ENCODE data around the gene DNM3. TPM values are rescaled to one million over a fixed set of nuclear protein-coding genes. Genes with fewer than 3 reads are reported as not detected.

Gene DNM3
- total and polyA plus RNA-seq, 12 donors: 7.2 to 78.6 (median 18.4) TPM

DNA sequence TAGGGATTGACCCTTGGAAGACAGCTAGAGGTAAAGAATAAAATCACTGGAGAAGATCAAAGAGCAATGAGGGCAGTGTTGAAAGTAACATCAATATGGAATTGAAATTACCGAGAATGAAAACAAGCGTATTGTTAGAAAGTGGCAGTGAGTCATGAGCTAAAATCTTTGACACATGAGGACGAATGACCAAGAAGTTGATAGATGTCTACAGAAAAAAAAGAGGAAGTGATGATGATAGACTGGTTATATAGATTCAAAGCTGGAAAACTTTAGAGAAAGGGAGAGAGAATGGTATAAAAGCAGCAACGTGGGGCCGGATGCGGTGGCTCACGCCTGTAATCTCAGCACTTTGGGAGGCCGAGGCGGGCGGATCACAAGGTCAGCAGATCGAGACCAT lies 12.5 kb upstream of the DNM3 start:
- WGBS, 4 donors: 87 to 93% (median 90%) methylated on average over 11 of the region's 11 CpGs
- intact Hi-C loops (cut with DNase I): no loop called here

DNA sequence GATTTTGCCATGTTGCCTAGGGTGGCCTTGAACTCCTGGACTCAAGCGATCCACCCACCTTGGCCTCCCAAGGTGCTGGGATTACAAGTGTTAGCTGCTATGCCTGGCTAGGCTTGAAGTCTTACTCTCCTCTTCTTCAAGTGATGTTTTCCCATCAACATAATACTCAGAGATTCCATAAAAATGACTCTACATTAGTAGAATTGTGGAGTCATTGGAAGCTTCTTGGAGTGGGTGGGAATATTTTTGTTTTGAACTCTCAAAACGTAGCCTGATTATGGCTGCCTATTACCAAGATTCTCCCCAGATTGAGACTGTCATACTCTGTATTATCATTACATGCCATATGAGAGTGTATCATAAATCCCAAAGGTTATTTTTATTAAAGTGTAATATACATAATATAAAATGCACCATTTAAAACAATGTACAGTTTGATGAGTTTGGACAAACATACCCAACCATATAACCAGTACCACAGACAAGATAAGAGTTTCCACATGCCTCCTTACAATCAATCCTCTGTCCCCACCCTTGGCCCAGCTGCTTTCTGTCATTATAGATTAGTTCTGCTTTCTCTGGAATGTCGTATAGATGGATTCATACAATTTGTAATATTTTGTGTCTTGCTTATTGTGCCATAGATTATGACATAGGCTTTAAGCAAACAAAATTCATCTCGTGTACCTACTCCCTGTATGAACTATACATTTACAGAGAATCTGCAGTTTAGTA lies 8.0 kb upstream of the DNM3 start:
- Histone ChIP-seq H3K4me3 (no peak overlapping the region), H3K27ac (no peak overlapping the region), H3K4me1 (replicated peaks in 1 of 2) (no peaks in the 10 kb centered on the region), H3K9me3 (replicated peaks in 1 of 3) (no peaks in the 10 kb centered on the region), H3K36me3 (replicated peaks in 1 of 2) (no peaks in the 10 kb centered on the region), H3K27me3 (no peaks in the 10 kb centered on the region)
- no peak for TF ChIP-seq CTCF (IDR thresholded peaks at IDR 0.05)
- TF ChIP-seq POLR2A (IDR thresholded peaks at IDR 0.05): no peak
- 57 to 89% (median 86%) methylated on average over 4 of the region's 4 CpGs for WGBS, 4 donors
- no peak for DNase-seq
- intact Hi-C loops (cut with DNase I): no loop called here

More for the DNA sequence above, 12.5 kb upstream of the DNM3 start:
- Histone ChIP-seq H3K27ac (no peak overlapping the region), H3K4me1 (replicated peaks in 1 of 2) (no peaks in the 10 kb centered on the region), H3K4me3 (no peak overlapping the region), H3K27me3 (no peaks in the 10 kb centered on the region), H3K36me3 (replicated peaks in 1 of 2) (no peaks in the 10 kb centered on the region), H3K9me3 (replicated peaks in 1 of 3) (peaks cover 0 to 10% (median 0%) of the 10 kb centered on the region in 3 donors)
- DNase-seq: no peak
- no peak for TF ChIP-seq POLR2A (IDR thresholded peaks at IDR 0.05)

DNA sequence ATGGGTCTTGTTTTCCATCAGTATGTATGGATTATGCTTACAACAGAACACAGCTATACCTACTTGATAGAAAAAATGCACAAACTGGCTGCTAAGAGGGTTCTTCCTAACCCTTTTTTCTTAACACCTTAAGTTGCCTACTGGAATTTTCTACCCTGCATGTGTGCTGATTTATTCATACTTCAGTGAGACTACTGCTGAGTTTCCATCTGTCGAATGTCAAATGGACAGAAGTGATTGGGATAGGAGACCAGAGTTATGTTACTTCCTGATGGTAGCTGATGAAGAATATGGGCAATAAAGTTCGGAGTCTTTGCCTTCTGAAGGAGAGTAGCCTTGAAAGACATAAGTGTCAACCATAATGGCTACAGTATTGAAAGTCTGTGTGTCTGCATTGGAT lies 6.5 kb upstream of the DNM3 start:
- no peaks in the 10 kb centered on the region for H3K9me3 ChIP-seq (replicated peaks in 1 of 3)
- H3K4me1 ChIP-seq (replicated peaks in 1 of 2): no peaks in the 10 kb centered on the region
- H3K36me3 ChIP-seq (replicated peaks in 1 of 2): no peaks in the 10 kb centered on the region
- intact Hi-C loops (cut with DNase I): no loop called here
- 83 to 91% (median 88%) methylated on average over 2 of the region's 2 CpGs for WGBS, 4 donors
- DNase-seq: no peak
- H3K4me3 ChIP-seq: no peak overlapping the region
- TF ChIP-seq CTCF (IDR thresholded peaks at IDR 0.05): no peak
- no peak for TF ChIP-seq POLR2A (IDR thresholded peaks at IDR 0.05)
- no peak overlapping the region for H3K27ac ChIP-seq
- no peaks in the 10 kb centered on the region for H3K27me3 ChIP-seq

GRCh38 chr1:171835891-171836290 lies 5.4 kb upstream of the DNM3 start:
- no peaks in the 10 kb centered on the region for H3K27me3 ChIP-seq
- intact Hi-C loops (cut with DNase I): no loop called here
- DNase-seq: no peak

More at GRCh38 chr1:171835891-171836290, 5.4 kb upstream of the DNM3 start:
- H3K9me3 ChIP-seq (replicated peaks in 1 of 3): no peaks in the 10 kb centered on the region
- H3K36me3 ChIP-seq (replicated peaks in 1 of 2): no peaks in the 10 kb centered on the region
- peaks cover 4 to 5% of the 10 kb centered on the region in 2 donors for H3K4me1 ChIP-seq (replicated peaks in 1 of 2)
- H3K27ac ChIP-seq: no peak overlapping the region
- TF ChIP-seq POLR2A (IDR thresholded peaks at IDR 0.05) (no peak), CTCF (IDR thresholded peaks at IDR 0.05) (no peak)
- no peak overlapping the region for H3K4me3 ChIP-seq

All from adrenal gland (tissue), 12 donors.